ENCODE data around the gene PIEZO1. TPM values are rescaled to one million over a fixed set of nuclear protein-coding genes. Genes with fewer than 3 reads are reported as not detected.
"Not testable (repeated sequence)": the region's sequence is repeated elsewhere in the genome, so short reads cannot be mapped to it uniquely, and the experiment has no call there.

The PIEZO1 gene
- total RNA-seq, 1 donor from 2014 or later: 5.5 TPM

- Histone ChIP-seq H3K27ac (no peak overlapping the region), H3K4me3 (no peak overlapping the region), H2AFZ (replicated peaks) (no peak overlapping the region), H3K9me3 (ENCODE audit: low read depth) (no peaks in the 10 kb centered on the region), H3F3A (ENCODE audit: low read depth) (peaks cover 21% of the 10 kb centered on the region), H3K79me2 (ENCODE audit: low read depth) (no peaks in the 10 kb centered on the region), H3K4me1 (peaks cover 56% of the 10 kb centered on the region), H4K20me1 (ENCODE audit: low read depth) (peaks cover 6% of the 10 kb centered on the region), H3K9ac (no peak overlapping the region), H3K36me3 (no peaks in the 10 kb centered on the region), H3K27me3 (no peaks in the 10 kb centered on the region), H3K4me2 (no peak overlapping the region)
- H3K27me3 Mint-ChIP-seq (ENCODE audit: insufficient read depth, low read depth): peaks cover 5% of the 10 kb centered on the region
- TF ChIP-seq, protein P1, sequence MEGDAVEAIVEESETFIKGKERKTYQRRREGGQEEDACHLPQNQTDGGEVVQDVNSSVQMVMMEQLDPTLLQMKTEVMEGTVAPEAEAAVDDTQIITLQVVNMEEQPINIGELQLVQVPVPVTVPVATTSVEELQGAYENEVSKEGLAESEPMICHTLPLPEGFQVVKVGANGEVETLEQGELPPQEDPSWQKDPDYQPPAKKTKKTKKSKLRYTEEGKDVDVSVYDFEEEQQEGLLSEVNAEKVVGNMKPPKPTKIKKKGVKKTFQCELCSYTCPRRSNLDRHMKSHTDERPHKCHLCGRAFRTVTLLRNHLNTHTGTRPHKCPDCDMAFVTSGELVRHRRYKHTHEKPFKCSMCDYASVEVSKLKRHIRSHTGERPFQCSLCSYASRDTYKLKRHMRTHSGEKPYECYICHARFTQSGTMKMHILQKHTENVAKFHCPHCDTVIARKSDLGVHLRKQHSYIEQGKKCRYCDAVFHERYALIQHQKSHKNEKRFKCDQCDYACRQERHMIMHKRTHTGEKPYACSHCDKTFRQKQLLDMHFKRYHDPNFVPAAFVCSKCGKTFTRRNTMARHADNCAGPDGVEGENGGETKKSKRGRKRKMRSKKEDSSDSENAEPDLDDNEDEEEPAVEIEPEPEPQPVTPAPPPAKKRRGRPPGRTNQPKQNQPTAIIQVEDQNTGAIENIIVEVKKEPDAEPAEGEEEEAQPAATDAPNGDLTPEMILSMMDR (IDR thresholded peaks at IDR 0.05): no peak
- TF ChIP-seq EZH2phosphoT487 (IDR thresholded peaks at IDR 0.05) (no peak), EZH2 (IDR thresholded peaks at IDR 0.05) (no peak)
- no peak overlapping the region for H3K4me3 Mint-ChIP-seq
- H3K27ac Mint-ChIP-seq: no peak overlapping the region
- no peaks in the 10 kb centered on the region for H3K36me3 Mint-ChIP-seq
- H3K4me1 Mint-ChIP-seq: peaks cover 42% of the 10 kb centered on the region
- H3K9me3 Mint-ChIP-seq: no peaks in the 10 kb centered on the region
- DNase-seq (ENCODE audit: low spot score): no peak
These were observed 10.3 kb downstream of the PIEZO1 start for GRCh38 chr16:88774544-88775393.

DNA sequence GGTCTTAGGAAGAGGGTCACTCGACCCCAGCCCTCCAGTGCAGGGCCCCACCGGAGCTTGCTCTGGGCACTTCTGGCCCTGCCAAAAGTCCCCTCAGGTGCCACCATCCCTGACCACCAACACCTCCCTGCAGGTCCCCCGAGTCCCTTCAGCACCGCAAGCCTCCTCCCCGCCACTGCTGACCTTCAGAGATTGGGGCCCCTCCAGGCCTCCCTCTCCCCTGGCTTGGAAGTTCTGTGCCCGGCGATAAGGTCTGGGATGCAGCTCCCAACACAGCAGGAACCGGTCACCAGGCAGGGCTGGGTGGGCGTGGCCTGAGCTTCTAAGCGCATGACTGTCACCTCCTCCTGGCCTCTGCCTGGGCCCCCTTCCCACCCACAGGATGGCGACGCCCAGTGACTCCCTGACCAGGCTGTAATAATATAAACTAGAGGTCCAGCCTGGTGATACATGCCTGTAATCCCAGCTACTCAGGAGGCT lies 11.2 kb downstream of the PIEZO1 start:
- Mint-ChIP-seq H3K36me3 (no peaks in the 10 kb centered on the region), H3K27ac (no peak overlapping the region)

GRCh38 chr16:88772871-88773811 lies 11.9 kb downstream of the PIEZO1 start:
- Mint-ChIP-seq H3K27me3 (ENCODE audit: insufficient read depth, low read depth) (peaks cover 3% of the 10 kb centered on the region), H3K36me3 (no peaks in the 10 kb centered on the region), H3K4me1 (peaks cover 39% of the 10 kb centered on the region), H3K9me3 (no peaks in the 10 kb centered on the region), H3K4me3 (no peak overlapping the region), H3K27ac (no peak overlapping the region)
- H3K4me3 ChIP-seq: no peak overlapping the region
- DNase-seq (ENCODE audit: low spot score): peak; percentile 64
- no peak overlapping the region for H3K27ac ChIP-seq
- H3K79me2 ChIP-seq (ENCODE audit: low read depth): no peaks in the 10 kb centered on the region
- no peaks in the 10 kb centered on the region for H3K27me3 ChIP-seq
- H3K4me1 ChIP-seq: peaks cover 65% of the 10 kb centered on the region
- no peaks in the 10 kb centered on the region for H3K9me3 ChIP-seq (ENCODE audit: low read depth)
- H3F3A ChIP-seq (ENCODE audit: low read depth): peaks cover 36% of the 10 kb centered on the region
- no peak overlapping the region for H2AFZ ChIP-seq (replicated peaks)
- H4K20me1 ChIP-seq (ENCODE audit: low read depth): peaks cover 6% of the 10 kb centered on the region
- H3K36me3 ChIP-seq: no peaks in the 10 kb centered on the region
- TF ChIP-seq EZH2 (IDR thresholded peaks at IDR 0.05) (no peak), EZH2phosphoT487 (IDR thresholded peaks at IDR 0.05) (no peak)
- TF ChIP-seq, protein P1 (IDR thresholded peaks at IDR 0.05): no peak
- no peak overlapping the region for H3K9ac ChIP-seq
- peak overlapping the region; percentile 8 for H3K4me2 ChIP-seq

More for the DNA sequence above, 11.2 kb downstream of the PIEZO1 start:
- Histone ChIP-seq H3K9me3 (ENCODE audit: low read depth) (no peaks in the 10 kb centered on the region), H3K79me2 (ENCODE audit: low read depth) (no peaks in the 10 kb centered on the region), H3K4me2 (no peak overlapping the region), H3K9ac (no peak overlapping the region), H3K27ac (no peak overlapping the region), H3K27me3 (no peaks in the 10 kb centered on the region), H3K4me3 (no peak overlapping the region), H3K36me3 (no peaks in the 10 kb centered on the region), H3K4me1 (peaks cover 63% of the 10 kb centered on the region), H4K20me1 (ENCODE audit: low read depth) (peaks cover 6% of the 10 kb centered on the region), H3F3A (ENCODE audit: low read depth) (peaks cover 29% of the 10 kb centered on the region), H2AFZ (replicated peaks) (no peak overlapping the region)
- TF ChIP-seq EZH2phosphoT487 (IDR thresholded peaks at IDR 0.05) (no peak), EZH2 (IDR thresholded peaks at IDR 0.05) (no peak)
- TF ChIP-seq, protein P1 (IDR thresholded peaks at IDR 0.05): no peak
- no peak overlapping the region for H3K4me3 Mint-ChIP-seq
- no peaks in the 10 kb centered on the region for H3K9me3 Mint-ChIP-seq
- peak; percentile 68 for DNase-seq (ENCODE audit: low spot score)
- H3K4me1 Mint-ChIP-seq: peaks cover 42% of the 10 kb centered on the region
- peaks cover 5% of the 10 kb centered on the region for H3K27me3 Mint-ChIP-seq (ENCODE audit: insufficient read depth, low read depth)

- not testable (repeated sequence) for DNase-seq (ENCODE audit: low spot score); H3K4me3 Mint-ChIP-seq; H3K27me3 Mint-ChIP-seq (ENCODE audit: insufficient read depth, low read depth); H3K4me2 ChIP-seq; H3K79me2 ChIP-seq (ENCODE audit: low read depth); H3K27ac Mint-ChIP-seq; H2AFZ ChIP-seq (replicated peaks); H4K20me1 ChIP-seq (ENCODE audit: low read depth); H3K9ac ChIP-seq; H3K36me3 ChIP-seq; H3K9me3 ChIP-seq (ENCODE audit: low read depth); H3K36me3 Mint-ChIP-seq; H3K9me3 Mint-ChIP-seq; H3K27me3 ChIP-seq; H3K27ac ChIP-seq; H3K4me3 ChIP-seq
- Histone ChIP-seq H3K4me1 (peaks cover 60% of the 10 kb centered on the region), H3F3A (ENCODE audit: low read depth) (peaks cover 33% of the 10 kb centered on the region)
- peaks cover 35% of the 10 kb centered on the region for H3K4me1 Mint-ChIP-seq
These were observed 13.2 kb downstream of the PIEZO1 start for GRCh38 chr16:88771781-88772180.
